ENCODE data around the gene RPS6KA2. TPM values are rescaled to one million over a fixed set of nuclear protein-coding genes. Genes with fewer than 3 reads are reported as not detected.

RPS6KA2 gene
- polyA plus RNA-seq, 1 donor (not counting 4 experiments of a cell fraction or from before 2014, with no cell fraction given) = 8.2 TPM

- no peaks in the 10 kb centered on the region for H3K79me2 ChIP-seq (ENCODE audit: control insufficient read depth, insufficient read depth, low read length)
- FAIRE-seq = no peak
- TF ChIP-seq, protein P1, sequence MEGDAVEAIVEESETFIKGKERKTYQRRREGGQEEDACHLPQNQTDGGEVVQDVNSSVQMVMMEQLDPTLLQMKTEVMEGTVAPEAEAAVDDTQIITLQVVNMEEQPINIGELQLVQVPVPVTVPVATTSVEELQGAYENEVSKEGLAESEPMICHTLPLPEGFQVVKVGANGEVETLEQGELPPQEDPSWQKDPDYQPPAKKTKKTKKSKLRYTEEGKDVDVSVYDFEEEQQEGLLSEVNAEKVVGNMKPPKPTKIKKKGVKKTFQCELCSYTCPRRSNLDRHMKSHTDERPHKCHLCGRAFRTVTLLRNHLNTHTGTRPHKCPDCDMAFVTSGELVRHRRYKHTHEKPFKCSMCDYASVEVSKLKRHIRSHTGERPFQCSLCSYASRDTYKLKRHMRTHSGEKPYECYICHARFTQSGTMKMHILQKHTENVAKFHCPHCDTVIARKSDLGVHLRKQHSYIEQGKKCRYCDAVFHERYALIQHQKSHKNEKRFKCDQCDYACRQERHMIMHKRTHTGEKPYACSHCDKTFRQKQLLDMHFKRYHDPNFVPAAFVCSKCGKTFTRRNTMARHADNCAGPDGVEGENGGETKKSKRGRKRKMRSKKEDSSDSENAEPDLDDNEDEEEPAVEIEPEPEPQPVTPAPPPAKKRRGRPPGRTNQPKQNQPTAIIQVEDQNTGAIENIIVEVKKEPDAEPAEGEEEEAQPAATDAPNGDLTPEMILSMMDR (optimal IDR thresholded peaks at IDR 0.05 in 1 of 3, IDR thresholded peaks at IDR 0.05 in 1 of 3, conservative IDR thresholded peaks at IDR 0.05 in 1 of 3; ENCODE audit: extremely low read depth in 1 of 3, insufficient read depth in 2 of 3, low read length in 3 of 3) = no peak
- no peak for TF ChIP-seq EZH2 (IDR thresholded peaks at IDR 0.05; ENCODE audit: low read length)
- H3K4me3 ChIP-seq (ENCODE audit: control insufficient read depth in 2 of 3, extremely low read depth in 1 of 3, insufficient read depth in 2 of 3, low read depth in 1 of 3, low read length in 3 of 3) = no peak overlapping the region
- H2AFZ ChIP-seq (ENCODE audit: control insufficient read depth, low read length) = no peak overlapping the region
- H3K9me3 ChIP-seq (ENCODE audit: control insufficient read depth, low read depth, low read length) = no peaks in the 10 kb centered on the region
- H3K9me1 ChIP-seq (ENCODE audit: control insufficient read depth, extremely low read depth, insufficient read depth, low read length) = no peaks in the 10 kb centered on the region
- H3K27ac ChIP-seq (ENCODE audit: control insufficient read depth, insufficient read depth, low read length) = no peak overlapping the region
- no peaks in the 10 kb centered on the region for H3K27me3 ChIP-seq (ENCODE audit: control insufficient read depth, extremely low read depth, insufficient read depth, low read length)
- no peaks in the 10 kb centered on the region for H3K4me1 ChIP-seq (ENCODE audit: control insufficient read depth, extremely low read depth, insufficient read depth, low read length)
- no peak overlapping the region for H3K4me2 ChIP-seq (ENCODE audit: control insufficient read depth, extremely low read depth, insufficient read depth, low read depth, low read length)
- no peak for DNase-seq (ENCODE audit: low read depth, low spot score)
- dilution Hi-C loops (cut with MboI; ENCODE audit: extremely low pct_ligation_motif_present, low sequenced_read_pairs) = no loop called here
- no peaks in the 10 kb centered on the region for H3K36me3 ChIP-seq (ENCODE audit: control insufficient read depth in 2 of 2, extremely low read depth in 1 of 2, insufficient read depth in 2 of 2, low read length in 2 of 2)
- no peak overlapping the region for H3K9ac ChIP-seq (ENCODE audit: control insufficient read depth, extremely low read depth, insufficient read depth, low read length)
- no peaks in the 10 kb centered on the region for H4K20me1 ChIP-seq (ENCODE audit: control insufficient read depth, extremely low read depth, insufficient read depth, low read length)
These were observed 186.3 kb downstream of the RPS6KA2 start for GRCh38 chr6:166440729-166441128.

GRCh38 chr6:166440106-166440505 lies 186.9 kb downstream of the RPS6KA2 start:
- Histone ChIP-seq H3K4me1 (ENCODE audit: control insufficient read depth, extremely low read depth, insufficient read depth, low read length) (no peaks in the 10 kb centered on the region), H4K20me1 (ENCODE audit: control insufficient read depth, extremely low read depth, insufficient read depth, low read length) (no peaks in the 10 kb centered on the region), H2AFZ (ENCODE audit: control insufficient read depth, low read length) (no peak overlapping the region), H3K4me3 (ENCODE audit: control insufficient read depth in 2 of 3, extremely low read depth in 1 of 3, insufficient read depth in 2 of 3, low read depth in 1 of 3, low read length in 3 of 3) (no peak overlapping the region), H3K4me2 (ENCODE audit: control insufficient read depth, extremely low read depth, insufficient read depth, low read depth, low read length) (no peak overlapping the region), H3K9ac (ENCODE audit: control insufficient read depth, extremely low read depth, insufficient read depth, low read length) (no peak overlapping the region), H3K36me3 (ENCODE audit: control insufficient read depth in 2 of 2, extremely low read depth in 1 of 2, insufficient read depth in 2 of 2, low read length in 2 of 2) (no peaks in the 10 kb centered on the region), H3K9me3 (ENCODE audit: control insufficient read depth, low read depth, low read length) (no peaks in the 10 kb centered on the region), H3K27ac (ENCODE audit: control insufficient read depth, insufficient read depth, low read length) (no peak overlapping the region), H3K9me1 (ENCODE audit: control insufficient read depth, extremely low read depth, insufficient read depth, low read length) (no peaks in the 10 kb centered on the region), H3K27me3 (ENCODE audit: control insufficient read depth, extremely low read depth, insufficient read depth, low read length) (no peaks in the 10 kb centered on the region), H3K79me2 (ENCODE audit: control insufficient read depth, insufficient read depth, low read length) (no peaks in the 10 kb centered on the region)
- TF ChIP-seq, protein P1 (optimal IDR thresholded peaks at IDR 0.05 in 1 of 3, IDR thresholded peaks at IDR 0.05 in 1 of 3, conservative IDR thresholded peaks at IDR 0.05 in 1 of 3; ENCODE audit: extremely low read depth in 1 of 3, insufficient read depth in 2 of 3, low read length in 3 of 3) = no peak
- no peak for TF ChIP-seq EZH2 (IDR thresholded peaks at IDR 0.05; ENCODE audit: low read length)
- no peak for DNase-seq (ENCODE audit: low read depth, low spot score)
- no peak for FAIRE-seq
- dilution Hi-C loops (cut with MboI; ENCODE audit: extremely low pct_ligation_motif_present, low sequenced_read_pairs) = no loop called here
